Testis (tissue), 3 donors: ENCODE results near the gene AVPR2. TPM values are rescaled to one million over a fixed set of nuclear protein-coding genes. Genes with fewer than 3 reads are reported as not detected.

Source experiments
- DNase-seq: peaks from one replicate; pipeline ENCODE4 v3.0.0-alpha.2; 2019
- H3K27ac ChIP-seq, 2 donors: fragments of 200-600 bp; sonication (generic); one replicate each; pipeline ENCODE4 v1.5.1; 2019
- H3K27me3 ChIP-seq: fragments of 200-600 bp; sonication (generic); one replicate; pipeline ENCODE4 v1.5.1; 2019
- H3K36me3 ChIP-seq: fragments of 200-600 bp; sonication (generic); one replicate; pipeline ENCODE4 v1.5.1; 2017; ENCODE audit warnings: low read depth; ENCODE audit errors: missing control alignments
- H3K4me1 ChIP-seq: fragments of 200-600 bp; sonication (generic); one replicate; pipeline ENCODE4 v1.5.1; 2019
- H3K4me3 ChIP-seq, 2 donors: fragments of 200-600 bp; sonication (generic); one replicate each; pipeline ENCODE4 v1.5.1; 2017 to 2019
- H3K9me3 ChIP-seq: fragments of 200-600 bp; sonication (generic); one replicate; pipeline ENCODE4 v1.5.1; 2017
- POLR2A ChIP-seq: fragments of 450-650 bp; IDR thresholded peaks from one replicate; pipeline ENCODE4 v1.6.1; 2017; ENCODE audit warnings: antibody characterized with exemption, mild to moderate bottlenecking, moderate library complexity
- whole genome bisulfite sequencing, 2 donors: methylation state at CpG; one replicate each; pipeline ENCODE4 v1.1.5; 2018; 5-methylcytosine and 5-hydroxymethylcytosine counted together
- intact Hi-C: fragments of 100-400 bp; cut with DNase I; formaldehyde crosslinking; loops from one replicate; pipeline ENCODE4 v1.15.1; 2023; ENCODE audit warnings: low total_unique reads
- polyA plus RNA-seq: library from polyadenylated mRNA; stranded (reverse); fragments of 350-450 nt; fragmentation: Illumina TruSeq; extraction: RNeasy Lipid Tissue Mini Kit (QIAGEN cat#74804); gene quantifications from one replicate; pipeline ENCODE4 v1.2.3, GENCODE V29; 2014; ENCODE audit warnings: low read depth, low replicate concordance; ENCODE audit not compliant: insufficient read depth
- total RNA-seq, 2 donors: library from RNA; depleted of rRNA; stranded (reverse); fragments of >200 nt; gene quantifications; one replicate each; pipeline ENCODE4 v1.2.3, GENCODE V29; 2016
- TF ChIP-seq, protein P1 (sequence below), 3 experiments: fragments of 450-650 bp in 2 of 3; fragments of 200-600 bp in 1 of 3; sonication (generic) in 1 of 3; IDR thresholded peaks; one replicate each; pipeline ENCODE4 v1.5.1; 2016 to 2019; ENCODE audit warnings: antibody characterized with exemption in 3 of 3, mild to moderate bottlenecking in 2 of 3, moderate library complexity in 1 of 3

Gene AVPR2
- total and polyA plus RNA-seq, 3 donors from 2014 or later, result 0.74 to 1.3 (median 1.1) TPM

DNA sequence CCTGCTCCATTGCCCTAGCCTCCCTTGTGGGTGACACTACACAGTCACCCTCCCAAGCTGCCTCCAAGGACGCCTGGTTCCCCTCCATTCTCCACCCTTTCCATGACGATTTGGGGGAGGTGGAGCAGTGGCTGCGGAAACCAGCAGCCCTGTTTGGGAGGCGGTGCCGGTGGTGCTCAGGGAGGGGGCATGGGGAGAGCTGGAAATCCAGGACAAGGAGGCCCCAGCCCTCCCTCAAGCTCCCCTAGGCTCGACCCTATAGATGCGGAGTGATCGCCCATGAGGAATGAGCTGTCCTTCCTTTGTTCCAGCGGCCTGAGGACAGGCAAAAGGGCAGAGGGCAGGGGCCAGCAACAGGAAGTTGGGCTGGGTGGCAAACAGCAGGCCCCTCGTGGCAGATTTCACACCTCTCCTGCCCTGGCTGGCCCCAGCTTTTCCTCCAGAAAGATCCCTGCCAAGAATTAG, 43.6 kb downstream of the AVPR2 start:
- H3K4me1 ChIP-seq, result peaks cover 3% of the 10 kb centered on the region
- WGBS, 2 donors, result 20 to 71% methylated on average over 1 to 9 of the region's 10 CpGs

DNA sequence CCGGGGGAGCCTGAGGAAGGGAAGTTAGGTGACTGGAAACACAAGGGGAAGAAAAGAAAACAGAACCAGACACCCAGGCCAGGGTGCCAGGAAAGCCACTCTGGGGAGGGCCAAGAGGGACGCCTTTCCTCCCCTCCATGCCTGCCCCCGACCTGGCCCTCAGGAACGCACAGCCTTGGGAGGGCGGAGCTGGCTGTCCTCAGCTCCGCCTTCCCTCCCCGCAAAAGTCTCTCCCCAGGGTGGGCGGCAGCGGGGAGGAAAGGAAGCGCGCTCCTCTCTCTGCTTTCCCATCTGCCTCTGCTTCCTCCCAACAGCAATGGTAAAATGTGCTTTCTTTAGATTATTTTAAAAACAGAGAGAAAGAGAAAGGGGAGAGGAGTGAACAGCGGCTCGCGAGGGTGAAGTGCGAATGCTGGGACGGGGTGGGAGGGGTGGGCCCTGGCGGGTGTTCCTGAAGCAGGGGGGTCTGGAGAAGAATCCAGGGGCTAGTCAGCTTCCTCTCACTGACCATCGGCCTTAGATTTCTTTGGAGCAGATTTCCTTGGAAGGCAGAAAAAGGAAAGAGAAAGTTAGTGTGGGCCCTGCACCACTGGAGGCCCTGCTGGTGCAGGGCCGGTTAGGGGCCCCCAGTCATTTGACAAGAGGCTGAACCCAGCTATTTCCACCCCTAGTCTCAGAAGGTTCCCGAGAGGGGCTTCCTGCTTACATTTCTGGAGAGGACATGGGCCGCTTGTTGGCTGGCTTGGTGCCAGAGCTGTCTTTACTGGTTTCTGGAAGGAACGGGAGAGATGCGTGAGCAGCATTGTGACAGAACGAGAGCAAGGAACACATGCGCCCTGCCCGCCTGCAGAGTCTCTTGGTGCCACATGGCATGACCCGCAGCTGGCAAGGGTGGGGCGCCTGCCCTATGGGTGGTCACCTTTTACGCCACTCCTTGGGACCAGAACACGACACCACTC, 44.7 kb downstream of the AVPR2 start:
- TF ChIP-seq, protein P1, sequence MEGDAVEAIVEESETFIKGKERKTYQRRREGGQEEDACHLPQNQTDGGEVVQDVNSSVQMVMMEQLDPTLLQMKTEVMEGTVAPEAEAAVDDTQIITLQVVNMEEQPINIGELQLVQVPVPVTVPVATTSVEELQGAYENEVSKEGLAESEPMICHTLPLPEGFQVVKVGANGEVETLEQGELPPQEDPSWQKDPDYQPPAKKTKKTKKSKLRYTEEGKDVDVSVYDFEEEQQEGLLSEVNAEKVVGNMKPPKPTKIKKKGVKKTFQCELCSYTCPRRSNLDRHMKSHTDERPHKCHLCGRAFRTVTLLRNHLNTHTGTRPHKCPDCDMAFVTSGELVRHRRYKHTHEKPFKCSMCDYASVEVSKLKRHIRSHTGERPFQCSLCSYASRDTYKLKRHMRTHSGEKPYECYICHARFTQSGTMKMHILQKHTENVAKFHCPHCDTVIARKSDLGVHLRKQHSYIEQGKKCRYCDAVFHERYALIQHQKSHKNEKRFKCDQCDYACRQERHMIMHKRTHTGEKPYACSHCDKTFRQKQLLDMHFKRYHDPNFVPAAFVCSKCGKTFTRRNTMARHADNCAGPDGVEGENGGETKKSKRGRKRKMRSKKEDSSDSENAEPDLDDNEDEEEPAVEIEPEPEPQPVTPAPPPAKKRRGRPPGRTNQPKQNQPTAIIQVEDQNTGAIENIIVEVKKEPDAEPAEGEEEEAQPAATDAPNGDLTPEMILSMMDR (IDR thresholded peaks at IDR 0.05), result no peak
- TF ChIP-seq POLR2A, result no peak
- no peak overlapping the region for H3K4me3 ChIP-seq
- no peaks in the 10 kb centered on the region for H3K36me3 ChIP-seq
- no peak for DNase-seq
- intact Hi-C loops, result no loop called here
- H3K27ac ChIP-seq, result peak overlapping the region in 1 of 2 donors; percentile 61
- H3K4me1 ChIP-seq, result peaks cover 3% of the 10 kb centered on the region
- H3K27me3 ChIP-seq, result no peaks in the 10 kb centered on the region
- 53 to 58% methylated on average over 22 to 30 of the region's 30 CpGs for WGBS, 2 donors
- H3K9me3 ChIP-seq, result no peaks in the 10 kb centered on the region

More for the DNA sequence above, 43.6 kb downstream of the AVPR2 start:
- DNase-seq, result no peak
- H3K27me3 ChIP-seq, result no peaks in the 10 kb centered on the region
- no peaks in the 10 kb centered on the region for H3K36me3 ChIP-seq
- H3K4me3 ChIP-seq, result no peak overlapping the region
- no peaks in the 10 kb centered on the region for H3K9me3 ChIP-seq
- intact Hi-C loops, result no loop called here
- peak overlapping the region in 1 of 2 donors; percentile 61 for H3K27ac ChIP-seq
- no peak for TF ChIP-seq POLR2A
- TF ChIP-seq, protein P1 (IDR thresholded peaks at IDR 0.05), result no peak

DNA sequence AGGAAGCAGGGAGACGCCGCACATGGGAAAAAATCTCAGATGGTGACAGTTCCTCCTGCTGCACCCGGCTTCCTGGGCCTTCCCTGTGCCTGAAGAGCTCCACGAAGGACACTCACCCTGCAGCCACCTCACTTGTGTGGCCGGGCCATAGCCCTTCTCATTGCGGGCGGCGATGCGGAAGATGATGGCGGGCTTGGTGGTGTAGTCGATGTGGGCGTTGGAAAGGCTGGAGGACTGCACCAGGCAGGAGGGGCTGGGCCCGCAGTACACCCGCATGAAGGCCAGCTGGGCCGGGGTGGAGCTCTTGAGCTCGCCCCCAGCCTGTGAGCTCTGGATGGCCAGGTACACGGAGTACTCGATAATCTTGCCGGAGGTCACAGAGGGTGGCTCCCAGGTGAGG, 45.7 kb downstream of the AVPR2 start:
- Histone ChIP-seq H3K27ac (no peak overlapping the region), H3K27me3 (no peaks in the 10 kb centered on the region), H3K4me3 (no peak overlapping the region), H3K9me3 (no peaks in the 10 kb centered on the region), H3K36me3 (no peaks in the 10 kb centered on the region), H3K4me1 (peaks cover 3% of the 10 kb centered on the region)
- no peak for DNase-seq
- TF ChIP-seq, protein P1 (IDR thresholded peaks at IDR 0.05), result no peak
- TF ChIP-seq POLR2A, result no peak
- WGBS, 2 donors, result 75% methylated on average over 19 of the region's 19 CpGs; no CpG with 5 or more reads in 1 of the 2 donors
- intact Hi-C loops, result loop anchor here (10.0 kb wide), 1 partner anchor 185 kb away; the partner anchor contains the start of gene PLXNB3

DNA sequence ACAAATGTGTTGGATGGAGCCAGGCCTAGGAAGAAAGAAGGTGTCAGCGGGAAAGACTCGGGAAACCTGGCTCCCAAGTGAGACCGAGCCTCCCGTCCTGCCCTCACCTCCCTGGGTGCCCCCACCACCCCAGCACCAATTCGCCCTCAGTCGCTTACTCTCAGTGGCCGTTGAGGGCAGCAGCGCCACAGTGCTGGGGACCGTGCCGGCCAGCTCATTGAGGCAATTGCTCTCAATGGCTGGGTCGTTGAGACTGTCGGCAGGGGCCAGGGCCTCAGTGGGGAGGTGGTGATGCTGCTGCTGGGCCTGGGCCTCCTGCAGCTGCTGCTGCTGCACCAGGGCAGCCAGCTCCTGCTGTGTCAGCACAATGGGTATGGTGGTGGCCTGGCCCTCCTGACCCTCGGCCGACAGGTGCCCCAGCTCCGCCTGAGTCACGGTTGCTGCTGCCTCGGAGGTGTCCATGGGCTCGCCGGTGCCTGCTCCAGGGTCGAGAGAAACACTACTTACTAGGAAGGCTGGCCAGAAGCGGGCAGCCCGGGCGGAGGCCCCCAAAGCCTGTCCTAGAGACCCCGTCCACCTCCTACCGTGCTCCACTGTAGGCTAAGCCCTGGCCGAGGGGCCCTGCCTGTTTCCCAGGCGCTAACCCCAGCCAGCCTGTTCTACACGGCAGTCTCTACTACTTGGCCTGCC, 47.4 kb downstream of the AVPR2 start:
- H3K27me3 ChIP-seq, result no peaks in the 10 kb centered on the region
- H3K9me3 ChIP-seq, result no peaks in the 10 kb centered on the region
- no peaks in the 10 kb centered on the region for H3K36me3 ChIP-seq
- no peak overlapping the region for H3K27ac ChIP-seq
- intact Hi-C loops, result loop anchor here (10.0 kb wide), 1 partner anchor 187 kb away; the partner anchor contains the start of gene PLXNB3
- peaks cover 3% of the 10 kb centered on the region for H3K4me1 ChIP-seq
- no peak overlapping the region for H3K4me3 ChIP-seq
- 89 to 93% methylated on average over 3 to 14 of the region's 28 CpGs for WGBS, 2 donors
- no peak for DNase-seq
- TF ChIP-seq POLR2A, result no peak
- TF ChIP-seq, protein P1 (IDR thresholded peaks at IDR 0.05), result no peak
